Measurements from ENCODE around the gene EXOC2. TPM values are rescaled to one million over a fixed set of nuclear protein-coding genes. Genes with fewer than 3 reads are reported as not detected.

EXOC2 gene
- total and polyA plus RNA-seq, 10 of the 15 experiments (the other 5 are each of a cell fraction or from before 2014, with no cell fraction given): 8.7 to 32.8 (median 20.7) TPM

DNA sequence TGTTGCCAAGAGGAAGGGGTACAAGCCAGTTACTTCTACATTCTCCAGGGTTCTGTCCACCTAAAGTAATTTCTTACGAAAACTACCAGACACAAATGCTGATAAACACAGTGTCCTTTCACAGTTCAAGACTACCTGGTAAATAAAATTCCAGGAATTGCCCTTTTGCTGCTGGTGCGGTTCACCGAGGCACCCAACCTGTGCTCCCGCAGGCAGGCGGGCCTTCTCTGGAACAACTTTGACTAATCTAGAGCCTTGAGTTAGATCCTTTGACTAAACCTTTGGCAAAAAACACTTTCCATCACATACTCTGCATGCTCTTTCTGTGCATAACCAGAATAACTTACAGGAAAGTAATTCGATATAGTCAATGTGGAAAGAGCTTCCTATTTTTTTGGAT lies 143.0 kb downstream of the EXOC2 start:
- SMC1A ChIA-PET (ENCODE audit: uncharacterized antibody, unreplicated experiment): interaction anchor here (0.8 to 1.6 kb wide), 4 partner anchors 33 to 366 kb away, joined by 3 to 4 read pairs (median 3); no protein-coding TSS in a partner anchor
- no peaks in the 10 kb centered on the region for H4K20me1 ChIP-seq (ENCODE audit: control insufficient read depth, insufficient read depth)
- peaks cover 0 to 3% of the 10 kb centered on the region in 2 experiments; a peak in 2 of 4 replicates for H3K36me3 ChIP-seq (ENCODE audit: control insufficient read depth in 2 of 2, insufficient read depth in 2 of 2, low read length in 1 of 2)
- H3K27ac ChIP-seq (ENCODE audit: control insufficient read depth, insufficient read depth): no peak overlapping the region
- FAIRE-seq (no peak), ATAC-seq (no peak), DNase-seq (ENCODE audit: low read depth, low spot score) (no peak)
- no peak overlapping the region for H3K4me3 ChIP-seq
- 98% methylated on average over 6 of the region's 6 CpGs for WGBS (ENCODE audit: insufficient coverage, insufficient replicate concordance, low lambda C conversion rate, missing lambda C conversion rate)
- no peaks in the 10 kb centered on the region for H3K9me3 ChIP-seq (replicated peaks; ENCODE audit: control insufficient read depth, insufficient read depth, low read length)
- POLR2A ChIA-PET: no interaction called here
- H3K4me2 ChIP-seq (ENCODE audit: control insufficient read depth, insufficient read depth): no peak overlapping the region
- in situ Hi-C loops (cut with MboI): no loop called here
- intact Hi-C loops (cut with micrococcal nuclease; ENCODE audit: unreplicated experiment): no loop called here
- no peaks in the 10 kb centered on the region for H3K27me3 ChIP-seq (replicated peaks in 1 of 2; ENCODE audit: control insufficient read depth in 2 of 2, insufficient read depth in 2 of 2, low read length in 1 of 2)
- CTCF ChIA-PET: interaction anchor here (1.0 kb wide), 1 partner anchor 361 kb away, joined by 4 read pairs; no protein-coding TSS in a partner anchor
- H3K79me2 ChIP-seq (ENCODE audit: control insufficient read depth, insufficient read depth, low read length): no peaks in the 10 kb centered on the region
- no peak overlapping the region for H3K9ac ChIP-seq (ENCODE audit: control insufficient read depth, insufficient read depth, low read length)
- H3K4me1 ChIP-seq (ENCODE audit: control insufficient read depth, insufficient read depth, low read length): no peaks in the 10 kb centered on the region
- RAD21 ChIA-PET (ENCODE audit: unreplicated experiment): no interaction called here
- H2AFZ ChIP-seq (ENCODE audit: control insufficient read depth, low read depth, low read length): no peak overlapping the region
- BruUV-seq (replicated peaks): no TSS peak
- no peak for TF ChIP-seq SUZ12 (IDR thresholded peaks at IDR 0.05; ENCODE audit: unreplicated experiment)
- TF ChIP-seq MYC (IDR thresholded peaks at IDR 0.05; ENCODE audit: insufficient read depth, insufficient read length, insufficient replicate concordance, low read length, severe bottlenecking): no peak
- no peak for TF ChIP-seq RFX5 (IDR thresholded peaks at IDR 0.05; ENCODE audit: low read depth, low read length)
- no peak for TF ChIP-seq MXI1 (IDR thresholded peaks at IDR 0.05; ENCODE audit: low read depth, low read length)
- TF ChIP-seq RELB (IDR thresholded peaks at IDR 0.05; ENCODE audit: low read depth): no peak
- no peak for TF ChIP-seq ZSCAN29 (IDR thresholded peaks at IDR 0.05)
- TF ChIP-seq BCL11A (IDR thresholded peaks at IDR 0.05; ENCODE audit: low read depth, low read length): no peak
- TF ChIP-seq, protein P1, sequence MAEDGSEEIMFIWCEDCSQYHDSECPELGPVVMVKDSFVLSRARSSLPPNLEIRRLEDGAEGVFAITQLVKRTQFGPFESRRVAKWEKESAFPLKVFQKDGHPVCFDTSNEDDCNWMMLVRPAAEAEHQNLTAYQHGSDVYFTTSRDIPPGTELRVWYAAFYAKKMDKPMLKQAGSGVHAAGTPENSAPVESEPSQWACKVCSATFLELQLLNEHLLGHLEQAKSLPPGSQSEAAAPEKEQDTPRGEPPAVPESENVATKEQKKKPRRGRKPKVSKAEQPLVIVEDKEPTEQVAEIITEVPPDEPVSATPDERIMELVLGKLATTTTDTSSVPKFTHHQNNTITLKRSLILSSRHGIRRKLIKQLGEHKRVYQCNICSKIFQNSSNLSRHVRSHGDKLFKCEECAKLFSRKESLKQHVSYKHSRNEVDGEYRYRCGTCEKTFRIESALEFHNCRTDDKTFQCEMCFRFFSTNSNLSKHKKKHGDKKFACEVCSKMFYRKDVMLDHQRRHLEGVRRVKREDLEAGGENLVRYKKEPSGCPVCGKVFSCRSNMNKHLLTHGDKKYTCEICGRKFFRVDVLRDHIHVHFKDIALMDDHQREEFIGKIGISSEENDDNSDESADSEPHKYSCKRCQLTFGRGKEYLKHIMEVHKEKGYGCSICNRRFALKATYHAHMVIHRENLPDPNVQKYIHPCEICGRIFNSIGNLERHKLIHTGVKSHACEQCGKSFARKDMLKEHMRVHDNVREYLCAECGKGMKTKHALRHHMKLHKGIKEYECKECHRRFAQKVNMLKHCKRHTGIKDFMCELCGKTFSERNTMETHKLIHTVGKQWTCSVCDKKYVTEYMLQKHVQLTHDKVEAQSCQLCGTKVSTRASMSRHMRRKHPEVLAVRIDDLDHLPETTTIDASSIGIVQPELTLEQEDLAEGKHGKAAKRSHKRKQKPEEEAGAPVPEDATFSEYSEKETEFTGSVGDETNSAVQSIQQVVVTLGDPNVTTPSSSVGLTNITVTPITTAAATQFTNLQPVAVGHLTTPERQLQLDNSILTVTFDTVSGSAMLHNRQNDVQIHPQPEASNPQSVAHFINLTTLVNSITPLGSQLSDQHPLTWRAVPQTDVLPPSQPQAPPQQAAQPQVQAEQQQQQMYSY (CRISPR knock-in tag; IDR thresholded peaks at IDR 0.05): no peak
- TF ChIP-seq KLF5 (IDR thresholded peaks at IDR 0.05; ENCODE audit: partially characterized antibody): no peak
- TF ChIP-seq TAF1 (IDR thresholded peaks at IDR 0.05; ENCODE audit: borderline replicate concordance, low read depth, low read length): no peak
- no peak for TF ChIP-seq ATF7 (IDR thresholded peaks at IDR 0.05; ENCODE audit: low read depth)
- TF ChIP-seq WRNIP1 (IDR thresholded peaks at IDR 0.05; ENCODE audit: borderline replicate concordance, low read depth, low read length): no peak
- no peak for TF ChIP-seq NFXL1 (IDR thresholded peaks at IDR 0.05; ENCODE audit: borderline replicate concordance)
- TF ChIP-seq, protein P2, sequence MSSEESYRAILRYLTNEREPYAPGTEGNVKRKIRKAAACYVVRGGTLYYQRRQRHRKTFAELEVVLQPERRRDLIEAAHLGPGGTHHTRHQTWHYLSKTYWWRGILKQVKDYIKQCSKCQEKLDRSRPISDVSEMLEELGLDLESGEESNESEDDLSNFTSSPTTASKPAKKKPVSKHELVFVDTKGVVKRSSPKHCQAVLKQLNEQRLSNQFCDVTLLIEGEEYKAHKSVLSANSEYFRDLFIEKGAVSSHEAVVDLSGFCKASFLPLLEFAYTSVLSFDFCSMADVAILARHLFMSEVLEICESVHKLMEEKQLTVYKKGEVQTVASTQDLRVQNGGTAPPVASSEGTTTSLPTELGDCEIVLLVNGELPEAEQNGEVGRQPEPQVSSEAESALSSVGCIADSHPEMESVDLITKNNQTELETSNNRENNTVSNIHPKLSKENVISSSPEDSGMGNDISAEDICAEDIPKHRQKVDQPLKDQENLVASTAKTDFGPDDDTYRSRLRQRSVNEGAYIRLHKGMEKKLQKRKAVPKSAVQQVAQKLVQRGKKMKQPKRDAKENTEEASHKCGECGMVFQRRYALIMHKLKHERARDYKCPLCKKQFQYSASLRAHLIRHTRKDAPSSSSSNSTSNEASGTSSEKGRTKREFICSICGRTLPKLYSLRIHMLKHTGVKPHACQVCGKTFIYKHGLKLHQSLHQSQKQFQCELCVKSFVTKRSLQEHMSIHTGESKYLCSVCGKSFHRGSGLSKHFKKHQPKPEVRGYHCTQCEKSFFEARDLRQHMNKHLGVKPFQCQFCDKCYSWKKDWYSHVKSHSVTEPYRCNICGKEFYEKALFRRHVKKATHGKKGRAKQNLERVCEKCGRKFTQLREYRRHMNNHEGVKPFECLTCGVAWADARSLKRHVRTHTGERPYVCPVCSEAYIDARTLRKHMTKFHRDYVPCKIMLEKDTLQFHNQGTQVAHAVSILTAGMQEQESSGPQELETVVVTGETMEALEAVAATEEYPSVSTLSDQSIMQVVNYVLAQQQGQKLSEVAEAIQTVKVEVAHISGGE (CRISPR knock-in tag; IDR thresholded peaks at IDR 0.05): no peak
- TF ChIP-seq CBX3 (IDR thresholded peaks at IDR 0.05; ENCODE audit: borderline replicate concordance, low read depth): no peak
- no peak for TF ChIP-seq PAX8 (IDR thresholded peaks at IDR 0.05)
- TF ChIP-seq NR2C1 (IDR thresholded peaks at IDR 0.05): no peak
- TF ChIP-seq ZNF217 (IDR thresholded peaks at IDR 0.05): no peak
